GM03348 (cell line): ENCODE data around the gene ANKRD36.
A peak's percentile ranks its signal among the peaks of the same experiment; 100 is the strongest.
"Not testable (repeated sequence)": the region's sequence is repeated elsewhere in the genome, so short reads cannot be mapped to it uniquely, and the experiment has no call there.

ENCODE experiments used
- DNase-seq: peaks from one replicate; pipeline ENCODE4 v3.0.0; 2012; ENCODE audit warnings: low spot score

ANKRD36 gene

GRCh38 chr2:97113882-97114255, 916 bp downstream of the ANKRD36 start:
- not testable (repeated sequence) for DNase-seq

GRCh38 chr2:97129090-97129489, 16.1 kb downstream of the ANKRD36 start:
- DNase-seq: not testable (repeated sequence)

GRCh38 chr2:97144016-97144415, 31.1 kb downstream of the ANKRD36 start:
- DNase-seq: not testable (repeated sequence)

GRCh38 chr2:97166548-97166947, 53.6 kb downstream of the ANKRD36 start:
- DNase-seq: not testable (repeated sequence)

GRCh38 chr2:97167938-97168337, 55.0 kb downstream of the ANKRD36 start:
- not testable (repeated sequence) for DNase-seq

GRCh38 chr2:97168583-97168982, 55.6 kb downstream of the ANKRD36 start:
- DNase-seq: not testable (repeated sequence)

- DNase-seq: not testable (repeated sequence)
Observed at GRCh38 chr2:97180391-97180790, 67.4 kb downstream of the ANKRD36 start.

- peak; percentile 2 for DNase-seq
Observed at GRCh38 chr2:97195349-97195748, 82.4 kb downstream of the ANKRD36 start.

GRCh38 chr2:97197251-97197650, 84.3 kb downstream of the ANKRD36 start:
- not testable (repeated sequence) for DNase-seq

GRCh38 chr2:97200887-97201286, 87.9 kb downstream of the ANKRD36 start:
- not testable (repeated sequence) for DNase-seq

GRCh38 chr2:97202643-97203250, 89.8 kb downstream of the ANKRD36 start:
- not testable (repeated sequence) for DNase-seq

GRCh38 chr2:97210325-97210724, 97.4 kb downstream of the ANKRD36 start:
- DNase-seq: no peak

- DNase-seq: not testable (repeated sequence)
Observed at GRCh38 chr2:97215025-97215424, 102.1 kb downstream of the ANKRD36 start.

- DNase-seq: not testable (repeated sequence)
Observed at GRCh38 chr2:97230848-97231585, 118.1 kb downstream of the ANKRD36 start.

GRCh38 chr2:97232981-97233380, 120.0 kb downstream of the ANKRD36 start:
- not testable (repeated sequence) for DNase-seq

GRCh38 chr2:97233660-97234295, 120.8 kb downstream of the ANKRD36 start:
- DNase-seq: not testable (repeated sequence)

GRCh38 chr2:97261192-97261591, 148.2 kb downstream of the ANKRD36 start:
- not testable (repeated sequence) for DNase-seq

- DNase-seq: not testable (repeated sequence)
Observed at GRCh38 chr2:97266449-97266848, 153.5 kb downstream of the ANKRD36 start.

- DNase-seq: no peak
Observed at GRCh38 chr2:97267411-97268074, 154.6 kb downstream of the ANKRD36 start.

GRCh38 chr2:97268075-97268591, 155.2 kb downstream of the ANKRD36 start:
- DNase-seq: not testable (repeated sequence)

GRCh38 chr2:97276232-97276798, 163.4 kb downstream of the ANKRD36 start:
- not testable (repeated sequence) for DNase-seq

- DNase-seq: not testable (repeated sequence)
Observed at GRCh38 chr2:97285187-97285586, 172.2 kb downstream of the ANKRD36 start.
